ENCODE measurements around the gene KCNJ6. TPM values are rescaled to one million over a fixed set of nuclear protein-coding genes. Genes with fewer than 3 reads are reported as not detected.

KCNJ6 gene
- total and polyA plus RNA-seq, 4 donors, result 0.01 TPM; not detected in 3

DNA sequence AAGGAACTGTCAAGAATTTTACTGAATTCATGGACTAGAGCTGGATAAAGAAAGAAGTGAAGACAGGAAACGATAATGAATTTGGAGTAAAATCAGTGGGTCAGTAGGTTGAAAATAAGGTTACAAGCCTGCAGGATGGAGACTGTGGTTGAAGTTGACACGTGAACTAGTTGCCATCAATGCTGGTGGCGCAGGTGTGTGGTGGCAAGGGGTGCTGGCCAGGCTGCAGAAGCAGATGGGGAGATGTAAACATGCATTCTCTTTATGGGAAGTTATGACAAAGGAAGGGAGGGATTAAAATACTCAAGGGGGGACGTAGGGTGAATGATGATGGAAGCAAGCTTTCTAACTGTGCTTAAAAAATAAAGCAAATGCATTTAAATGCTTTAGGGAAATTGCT, 263.1 kb downstream of the KCNJ6 start:
- Histone ChIP-seq H3K9ac (ENCODE audit: low read depth in 1 of 2, low read length in 2 of 2) (no peak overlapping the region), H3K27me3 (ENCODE audit: control insufficient read depth in 4 of 4, insufficient read depth in 4 of 4, low read length in 3 of 4) (peaks cover 0 to 3% (median 0%) of the 10 kb centered on the region in 4 donors), H3K4me1 (ENCODE audit: control insufficient read depth in 4 of 4, insufficient read depth in 4 of 4, low read length in 3 of 4) (no peaks in the 10 kb centered on the region), H3K36me3 (ENCODE audit: control insufficient read depth in 4 of 4, insufficient read depth in 3 of 4, low read depth in 1 of 4, low read length in 3 of 4) (no peaks in the 10 kb centered on the region), H3K27ac (ENCODE audit: low read depth in 1 of 2, low read length in 2 of 2) (no peak overlapping the region), H3K9me3 (ENCODE audit: control insufficient read depth in 4 of 4, low read length in 3 of 4) (no peaks in the 10 kb centered on the region), H3K4me3 (ENCODE audit: low read depth in 1 of 3, low read length in 3 of 3) (no peak overlapping the region)
- TF ChIP-seq, protein P1, sequence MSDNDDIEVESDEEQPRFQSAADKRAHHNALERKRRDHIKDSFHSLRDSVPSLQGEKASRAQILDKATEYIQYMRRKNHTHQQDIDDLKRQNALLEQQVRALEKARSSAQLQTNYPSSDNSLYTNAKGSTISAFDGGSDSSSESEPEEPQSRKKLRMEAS (IDR thresholded peaks at IDR 0.05), result no peak
- TF ChIP-seq YY1 (IDR thresholded peaks at IDR 0.05), result no peak
- no peak for TF ChIP-seq SP1 (IDR thresholded peaks at IDR 0.05)
- no peak for TF ChIP-seq GABPA (IDR thresholded peaks at IDR 0.05 in 1 of 2, conservative IDR thresholded peaks at IDR 0.05 in 1 of 2)
- TF ChIP-seq, protein P2, sequence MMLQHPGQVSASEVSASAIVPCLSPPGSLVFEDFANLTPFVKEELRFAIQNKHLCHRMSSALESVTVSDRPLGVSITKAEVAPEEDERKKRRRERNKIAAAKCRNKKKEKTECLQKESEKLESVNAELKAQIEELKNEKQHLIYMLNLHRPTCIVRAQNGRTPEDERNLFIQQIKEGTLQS (IDR thresholded peaks at IDR 0.05), result no peak
- TF ChIP-seq, protein P3, sequence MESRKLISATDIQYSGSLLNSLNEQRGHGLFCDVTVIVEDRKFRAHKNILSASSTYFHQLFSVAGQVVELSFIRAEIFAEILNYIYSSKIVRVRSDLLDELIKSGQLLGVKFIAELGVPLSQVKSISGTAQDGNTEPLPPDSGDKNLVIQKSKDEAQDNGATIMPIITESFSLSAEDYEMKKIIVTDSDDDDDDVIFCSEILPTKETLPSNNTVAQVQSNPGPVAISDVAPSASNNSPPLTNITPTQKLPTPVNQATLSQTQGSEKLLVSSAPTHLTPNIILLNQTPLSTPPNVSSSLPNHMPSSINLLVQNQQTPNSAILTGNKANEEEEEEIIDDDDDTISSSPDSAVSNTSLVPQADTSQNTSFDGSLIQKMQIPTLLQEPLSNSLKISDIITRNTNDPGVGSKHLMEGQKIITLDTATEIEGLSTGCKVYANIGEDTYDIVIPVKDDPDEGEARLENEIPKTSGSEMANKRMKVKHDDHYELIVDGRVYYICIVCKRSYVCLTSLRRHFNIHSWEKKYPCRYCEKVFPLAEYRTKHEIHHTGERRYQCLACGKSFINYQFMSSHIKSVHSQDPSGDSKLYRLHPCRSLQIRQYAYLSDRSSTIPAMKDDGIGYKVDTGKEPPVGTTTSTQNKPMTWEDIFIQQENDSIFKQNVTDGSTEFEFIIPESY (IDR thresholded peaks at IDR 0.05), result no peak
- TF ChIP-seq, protein P4, sequence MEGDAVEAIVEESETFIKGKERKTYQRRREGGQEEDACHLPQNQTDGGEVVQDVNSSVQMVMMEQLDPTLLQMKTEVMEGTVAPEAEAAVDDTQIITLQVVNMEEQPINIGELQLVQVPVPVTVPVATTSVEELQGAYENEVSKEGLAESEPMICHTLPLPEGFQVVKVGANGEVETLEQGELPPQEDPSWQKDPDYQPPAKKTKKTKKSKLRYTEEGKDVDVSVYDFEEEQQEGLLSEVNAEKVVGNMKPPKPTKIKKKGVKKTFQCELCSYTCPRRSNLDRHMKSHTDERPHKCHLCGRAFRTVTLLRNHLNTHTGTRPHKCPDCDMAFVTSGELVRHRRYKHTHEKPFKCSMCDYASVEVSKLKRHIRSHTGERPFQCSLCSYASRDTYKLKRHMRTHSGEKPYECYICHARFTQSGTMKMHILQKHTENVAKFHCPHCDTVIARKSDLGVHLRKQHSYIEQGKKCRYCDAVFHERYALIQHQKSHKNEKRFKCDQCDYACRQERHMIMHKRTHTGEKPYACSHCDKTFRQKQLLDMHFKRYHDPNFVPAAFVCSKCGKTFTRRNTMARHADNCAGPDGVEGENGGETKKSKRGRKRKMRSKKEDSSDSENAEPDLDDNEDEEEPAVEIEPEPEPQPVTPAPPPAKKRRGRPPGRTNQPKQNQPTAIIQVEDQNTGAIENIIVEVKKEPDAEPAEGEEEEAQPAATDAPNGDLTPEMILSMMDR (IDR thresholded peaks at IDR 0.05; ENCODE audit: low read depth, low read length, missing input control), result no peak
- TF ChIP-seq HNF4A (conservative IDR thresholded peaks at IDR 0.05), result no peak
- TF ChIP-seq RXRA (IDR thresholded peaks at IDR 0.05), result no peak
- no peak for DNase-seq (ENCODE audit: low spot score)
- 76% methylated on average over 4 of the region's 4 CpGs for WGBS

DNA sequence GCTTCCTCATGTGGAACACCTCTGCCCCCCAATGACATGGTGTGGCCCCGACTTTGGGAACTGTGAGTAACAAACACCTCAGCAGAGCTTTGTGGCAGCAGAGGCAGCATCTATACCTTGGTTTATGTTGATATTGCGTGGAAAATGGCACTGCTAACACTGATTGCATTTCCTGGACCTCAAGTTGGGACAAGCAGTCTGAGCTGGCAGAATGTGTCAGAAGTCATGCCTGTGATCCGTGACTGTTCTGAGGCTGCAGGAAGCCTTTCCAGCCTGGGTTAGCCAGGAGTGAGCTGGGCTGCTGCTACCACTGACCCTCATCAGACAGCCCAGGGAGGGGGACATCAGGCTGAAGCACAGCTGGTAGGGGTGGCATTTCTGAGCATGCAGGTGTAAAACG, 268.5 kb downstream of the KCNJ6 start:
- H3K4me3 ChIP-seq (ENCODE audit: low read depth in 1 of 3, low read length in 3 of 3), result no peak overlapping the region
- H3K36me3 ChIP-seq (ENCODE audit: control insufficient read depth in 4 of 4, insufficient read depth in 3 of 4, low read depth in 1 of 4, low read length in 3 of 4), result no peaks in the 10 kb centered on the region
- no peaks in the 10 kb centered on the region for H3K4me1 ChIP-seq (ENCODE audit: control insufficient read depth in 4 of 4, insufficient read depth in 4 of 4, low read length in 3 of 4)
- no peak overlapping the region for H3K27ac ChIP-seq (ENCODE audit: low read depth in 1 of 2, low read length in 2 of 2)
- WGBS, result 80% methylated on average over 4 of the region's 4 CpGs
- no peak overlapping the region for H3K9ac ChIP-seq (ENCODE audit: low read depth in 1 of 2, low read length in 2 of 2)
- H3K27me3 ChIP-seq (ENCODE audit: control insufficient read depth in 4 of 4, insufficient read depth in 4 of 4, low read length in 3 of 4), result peaks cover 0 to 7% (median 0%) of the 10 kb centered on the region in 4 donors
- no peaks in the 10 kb centered on the region for H3K9me3 ChIP-seq (ENCODE audit: control insufficient read depth in 4 of 4, low read length in 3 of 4)
- TF ChIP-seq SP1 (IDR thresholded peaks at IDR 0.05) (no peak), FOXA2 (IDR thresholded peaks at IDR 0.05) (no peak), FOXA1 (IDR thresholded peaks at IDR 0.05) (no peak), TAF1 (conservative IDR thresholded peaks at IDR 0.05) (no peak), GABPA (IDR thresholded peaks at IDR 0.05 in 1 of 2, conservative IDR thresholded peaks at IDR 0.05 in 1 of 2) (no peak), JUND (IDR thresholded peaks at IDR 0.05) (no peak), HNF4A (conservative IDR thresholded peaks at IDR 0.05) (no peak), RAD21 (IDR thresholded peaks at IDR 0.05) (no peak), YY1 (IDR thresholded peaks at IDR 0.05) (no peak), EGR1 (IDR thresholded peaks at IDR 0.05; ENCODE audit: low read depth in 2 of 2) (no peak), NR2F2 (IDR thresholded peaks at IDR 0.05) (no peak), RXRA (IDR thresholded peaks at IDR 0.05) (no peak), HNF4G (IDR thresholded peaks at IDR 0.05) (no peak)
- TF ChIP-seq, protein P4 (IDR thresholded peaks at IDR 0.05; ENCODE audit: low read depth, low read length, missing input control), result no peak
- TF ChIP-seq, protein P2 (IDR thresholded peaks at IDR 0.05), result no peak
- TF ChIP-seq, protein P3 (IDR thresholded peaks at IDR 0.05), result no peak
- TF ChIP-seq, protein P5, sequence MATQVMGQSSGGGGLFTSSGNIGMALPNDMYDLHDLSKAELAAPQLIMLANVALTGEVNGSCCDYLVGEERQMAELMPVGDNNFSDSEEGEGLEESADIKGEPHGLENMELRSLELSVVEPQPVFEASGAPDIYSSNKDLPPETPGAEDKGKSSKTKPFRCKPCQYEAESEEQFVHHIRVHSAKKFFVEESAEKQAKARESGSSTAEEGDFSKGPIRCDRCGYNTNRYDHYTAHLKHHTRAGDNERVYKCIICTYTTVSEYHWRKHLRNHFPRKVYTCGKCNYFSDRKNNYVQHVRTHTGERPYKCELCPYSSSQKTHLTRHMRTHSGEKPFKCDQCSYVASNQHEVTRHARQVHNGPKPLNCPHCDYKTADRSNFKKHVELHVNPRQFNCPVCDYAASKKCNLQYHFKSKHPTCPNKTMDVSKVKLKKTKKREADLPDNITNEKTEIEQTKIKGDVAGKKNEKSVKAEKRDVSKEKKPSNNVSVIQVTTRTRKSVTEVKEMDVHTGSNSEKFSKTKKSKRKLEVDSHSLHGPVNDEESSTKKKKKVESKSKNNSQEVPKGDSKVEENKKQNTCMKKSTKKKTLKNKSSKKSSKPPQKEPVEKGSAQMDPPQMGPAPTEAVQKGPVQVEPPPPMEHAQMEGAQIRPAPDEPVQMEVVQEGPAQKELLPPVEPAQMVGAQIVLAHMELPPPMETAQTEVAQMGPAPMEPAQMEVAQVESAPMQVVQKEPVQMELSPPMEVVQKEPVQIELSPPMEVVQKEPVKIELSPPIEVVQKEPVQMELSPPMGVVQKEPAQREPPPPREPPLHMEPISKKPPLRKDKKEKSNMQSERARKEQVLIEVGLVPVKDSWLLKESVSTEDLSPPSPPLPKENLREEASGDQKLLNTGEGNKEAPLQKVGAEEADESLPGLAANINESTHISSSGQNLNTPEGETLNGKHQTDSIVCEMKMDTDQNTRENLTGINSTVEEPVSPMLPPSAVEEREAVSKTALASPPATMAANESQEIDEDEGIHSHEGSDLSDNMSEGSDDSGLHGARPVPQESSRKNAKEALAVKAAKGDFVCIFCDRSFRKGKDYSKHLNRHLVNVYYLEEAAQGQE (IDR thresholded peaks at IDR 0.05), result no peak
- DNase-seq (ENCODE audit: low spot score), result no peak

Data from liver (tissue), 9 donors.